SK-N-MC (cell line): ENCODE data around the gene CA10.

Experiments used
- EZH2 ChIP-seq: fragments of 200-600 bp; sonication (generic); IDR thresholded peaks from one replicate; pipeline ENCODE4 v1.6.1; 2017; ENCODE audit warnings: antibody characterized with exemption
- FOXP2 ChIP-seq: optimal IDR thresholded peaks from 2 replicates; pipeline ENCODE3; 2011; ENCODE audit warnings: mild to moderate bottlenecking, moderate library complexity; ENCODE audit not compliant: insufficient read depth; ENCODE audit errors: extremely low read length, control extremely low read depth
- POLR2AphosphoS5 ChIP-seq: IDR thresholded peaks from 2 replicates; pipeline ENCODE4 v1.6.1; 2012; ENCODE audit warnings: mild to moderate bottlenecking, low read depth, low read length, borderline replicate concordance

- TF ChIP-seq POLR2AphosphoS5 (no peak), EZH2 (no peak), FOXP2 (no peak)
Observed at GRCh38 chr17:52143542-52143941, 15.0 kb downstream of the CA10 start.
